GM12872 (cell line): ENCODE measurements around the gene FABP3.

Experiments
- TF ChIP-seq, protein P1 (sequence below): IDR thresholded peaks from 3 replicates; pipeline ENCODE4 v1.5.1; 2011; ENCODE audit warnings: low read depth, mild to moderate bottlenecking, low read length, moderate library complexity; ENCODE audit not compliant: insufficient read depth

FABP3 gene

DNA sequence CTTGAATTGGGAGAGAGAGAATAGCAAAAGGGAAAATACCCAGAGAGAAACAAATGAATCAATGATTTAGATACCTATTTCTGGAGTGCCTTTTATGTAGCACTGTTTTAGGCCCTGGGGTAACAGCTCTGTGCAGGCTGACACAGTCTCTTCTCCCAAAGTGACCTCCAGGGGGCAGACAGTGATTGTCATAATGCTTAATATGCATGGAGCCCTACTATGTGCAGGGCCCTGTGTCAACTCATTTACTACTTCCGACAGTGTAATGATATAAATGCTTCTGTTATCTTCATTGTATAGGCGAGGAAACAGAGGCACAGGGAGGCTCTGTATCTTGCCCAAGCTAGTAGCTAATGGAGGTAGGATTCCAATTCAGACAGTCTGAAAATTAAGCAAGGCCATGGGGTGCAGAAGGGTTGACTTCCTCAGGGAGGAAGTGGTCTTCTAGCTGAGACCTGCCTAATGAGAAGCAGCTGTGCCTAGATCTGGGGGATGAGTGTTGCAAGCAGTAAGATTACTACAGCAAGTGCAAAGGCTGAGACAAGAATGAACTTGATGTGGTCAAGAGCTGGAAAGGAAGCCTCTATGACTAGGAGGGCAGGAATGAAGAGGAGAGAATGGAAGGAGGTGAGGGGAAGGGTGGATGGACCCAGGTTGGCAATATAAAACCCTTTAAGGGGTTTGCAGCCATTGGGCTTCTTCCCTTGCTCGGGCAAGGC is 23.9 kb upstream of the FABP3 start:
- TF ChIP-seq, protein P1, sequence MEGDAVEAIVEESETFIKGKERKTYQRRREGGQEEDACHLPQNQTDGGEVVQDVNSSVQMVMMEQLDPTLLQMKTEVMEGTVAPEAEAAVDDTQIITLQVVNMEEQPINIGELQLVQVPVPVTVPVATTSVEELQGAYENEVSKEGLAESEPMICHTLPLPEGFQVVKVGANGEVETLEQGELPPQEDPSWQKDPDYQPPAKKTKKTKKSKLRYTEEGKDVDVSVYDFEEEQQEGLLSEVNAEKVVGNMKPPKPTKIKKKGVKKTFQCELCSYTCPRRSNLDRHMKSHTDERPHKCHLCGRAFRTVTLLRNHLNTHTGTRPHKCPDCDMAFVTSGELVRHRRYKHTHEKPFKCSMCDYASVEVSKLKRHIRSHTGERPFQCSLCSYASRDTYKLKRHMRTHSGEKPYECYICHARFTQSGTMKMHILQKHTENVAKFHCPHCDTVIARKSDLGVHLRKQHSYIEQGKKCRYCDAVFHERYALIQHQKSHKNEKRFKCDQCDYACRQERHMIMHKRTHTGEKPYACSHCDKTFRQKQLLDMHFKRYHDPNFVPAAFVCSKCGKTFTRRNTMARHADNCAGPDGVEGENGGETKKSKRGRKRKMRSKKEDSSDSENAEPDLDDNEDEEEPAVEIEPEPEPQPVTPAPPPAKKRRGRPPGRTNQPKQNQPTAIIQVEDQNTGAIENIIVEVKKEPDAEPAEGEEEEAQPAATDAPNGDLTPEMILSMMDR: peak; percentile 51; the same call in 2 of the 3 replicates

DNA sequence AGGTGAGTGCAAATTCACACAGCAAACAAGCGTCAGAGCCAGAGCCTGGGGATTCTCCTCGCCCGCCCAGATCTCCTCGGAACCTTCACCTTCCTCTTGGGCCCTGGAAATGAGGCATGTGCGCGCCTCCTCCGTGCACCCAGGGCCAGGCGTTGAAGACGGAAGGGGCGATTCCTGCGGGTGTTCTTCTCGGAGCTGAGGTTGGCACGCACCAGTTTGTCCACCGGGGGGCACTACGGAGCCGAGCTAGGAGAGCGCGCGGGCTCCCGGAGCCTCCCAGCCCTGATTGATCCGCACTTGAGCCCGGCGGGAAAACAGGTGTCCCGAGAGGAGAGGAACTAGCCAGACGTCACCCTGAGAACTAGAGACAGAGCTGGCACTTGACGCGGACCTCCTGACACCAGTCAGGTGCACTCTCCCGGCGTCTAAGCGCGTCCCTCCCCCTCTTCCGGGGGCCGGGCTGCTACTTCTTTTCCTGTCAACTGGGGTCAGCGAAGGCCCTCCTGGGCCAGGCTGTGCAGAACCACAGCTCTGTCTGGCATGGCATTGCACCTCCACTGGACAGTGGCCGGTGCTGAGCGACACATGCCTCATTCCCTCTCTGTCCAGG is 21.8 kb upstream of the FABP3 start:
- TF ChIP-seq, protein P1: peak; percentile 91

DNA sequence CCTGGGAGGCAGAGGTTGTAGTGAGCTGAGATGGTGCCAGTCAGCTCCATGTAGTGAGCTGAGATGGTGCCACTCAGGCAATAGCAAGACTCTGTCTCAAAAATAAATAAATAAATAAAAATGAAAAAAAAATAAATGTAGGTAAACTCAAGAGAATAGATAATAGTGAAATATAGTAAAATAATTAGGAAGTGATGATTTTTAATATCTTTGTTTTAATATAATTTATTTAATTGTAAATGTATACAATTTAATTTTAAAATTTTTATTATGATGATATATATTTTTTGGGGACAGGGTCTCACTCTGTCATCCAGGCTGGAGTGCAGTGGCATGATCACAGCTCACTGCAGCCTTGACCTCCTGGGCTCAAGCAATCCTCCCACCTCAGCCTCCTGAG is 20.6 kb upstream of the FABP3 start:
- TF ChIP-seq, protein P1: no peak

DNA sequence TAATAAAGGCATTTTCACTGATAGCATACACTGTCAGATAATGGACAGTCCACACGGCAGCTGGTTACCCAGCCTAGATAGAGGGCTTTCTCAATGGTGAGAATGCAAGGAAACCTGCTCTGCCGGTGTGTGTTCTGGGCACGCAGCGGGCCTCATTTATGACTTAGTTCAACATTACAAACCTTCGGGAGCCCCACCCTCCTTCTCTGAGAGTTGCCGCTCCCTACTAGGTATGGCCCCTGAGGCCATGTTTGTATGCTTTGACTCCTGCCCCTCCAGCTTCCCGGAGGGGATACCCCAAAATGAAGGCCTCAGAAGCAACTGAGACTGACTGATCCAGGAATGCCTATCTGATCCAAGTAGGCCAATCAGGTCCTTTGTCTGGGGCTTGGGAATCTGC is 17.2 kb upstream of the FABP3 start:
- TF ChIP-seq, protein P1: no peak

DNA sequence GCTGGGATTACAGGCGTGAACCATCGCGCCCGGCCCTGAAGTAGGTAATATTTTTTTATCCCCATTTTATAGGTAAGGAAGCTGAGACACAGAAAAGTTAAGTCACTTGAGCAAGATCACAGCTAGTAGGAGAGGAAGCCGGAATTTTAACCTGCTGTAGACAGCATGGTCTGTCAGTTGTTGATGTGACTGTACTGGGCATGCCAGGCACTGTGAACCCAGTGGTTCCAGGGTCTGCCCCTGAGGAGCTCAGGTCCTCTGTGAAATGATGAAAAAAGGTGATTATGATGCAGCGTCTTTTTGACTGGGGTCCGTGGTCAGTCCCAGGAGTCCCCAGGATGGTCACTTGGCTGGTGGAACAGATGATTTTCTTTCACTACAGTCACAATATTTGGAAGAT is 16.7 kb upstream of the FABP3 start:
- TF ChIP-seq, protein P1: no peak

DNA sequence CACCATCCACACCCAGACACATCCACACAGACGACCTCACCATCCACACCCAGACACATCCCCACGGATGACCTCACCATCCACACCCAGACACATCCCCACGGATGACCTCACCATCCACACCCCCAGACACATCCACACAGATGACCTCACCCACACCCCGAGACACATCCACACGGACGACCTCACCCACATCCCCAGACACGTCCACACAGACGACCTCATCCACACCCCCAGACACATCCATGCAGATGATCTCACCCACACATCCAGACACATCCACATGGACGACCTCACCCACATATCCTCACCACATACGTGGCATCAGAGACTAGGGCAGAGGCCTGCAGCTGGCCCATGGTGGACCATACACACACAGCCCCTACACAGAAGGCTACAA is 14.7 kb upstream of the FABP3 start:
- TF ChIP-seq, protein P1: no peak

DNA sequence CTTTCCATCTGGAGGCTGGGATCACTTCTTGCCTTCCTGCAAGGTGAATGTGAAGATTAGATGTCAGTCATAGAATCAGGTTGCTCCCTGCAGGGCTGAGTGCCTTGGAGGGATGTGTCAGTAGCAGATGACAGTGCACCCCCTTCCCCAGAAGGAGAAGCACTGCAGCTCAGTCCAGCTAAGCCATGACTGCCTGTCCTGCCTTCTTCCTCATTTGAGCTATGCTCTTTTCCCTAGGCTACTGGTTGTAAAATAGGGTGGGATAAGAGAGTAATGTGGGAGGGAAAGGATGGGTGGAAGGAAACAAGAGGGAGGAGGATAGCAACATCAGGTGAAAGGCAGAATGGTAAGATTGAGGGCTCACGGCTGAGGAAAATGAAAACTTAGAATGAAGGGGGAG is 11.1 kb upstream of the FABP3 start:
- TF ChIP-seq, protein P1: no peak
